Cardiac fibroblast (primary cell): Measurements from ENCODE around the gene DISP2.

Experiments
- DNase-seq, 2 donors: peaks; one replicate each; pipeline versions ENCODE4 v3.0.0 to v3.0.0-alpha.2; 2010; ENCODE audit warnings: low read depth in 2 of 2
- H3K4me3 ChIP-seq, 2 donors: replicated peaks in 1 of 2; 1 replicate in 1 of 2; 2 replicates in 1 of 2; pipeline ENCODE4 v1.5.1; 2011; ENCODE audit warnings: low read depth in 2 of 2, low read length in 2 of 2, mild to moderate bottlenecking in 2 of 2, moderate library complexity in 1 of 2
- CTCF ChIP-seq: IDR thresholded peaks from one replicate; pipeline ENCODE4 v1.5.1; 2011; ENCODE audit warnings: low read depth, mild to moderate bottlenecking, low read length, inconsistent platforms

The DISP2 gene

GRCh38 chr15:40405501-40406381 lies 47.7 kb downstream of the DISP2 start, which contains the start of gene IVD:
Gene IVD, plus strand, starts transcription at chr15:40405795. Its CDS starts 33 bp downstream, at chr15:40405828.
- peak within 1 kb of the TSS; percentile 94 for H3K4me3 ChIP-seq
- TF ChIP-seq CTCF = no peak
- peak; percentile 95 to 97 for DNase-seq

GRCh38 chr15:40407330-40407990 lies 49.4 kb downstream of the DISP2 start:
- no peak overlapping the region for H3K4me3 ChIP-seq
- no peak for TF ChIP-seq CTCF
- no peak for DNase-seq

- no peak for DNase-seq
- no peak for TF ChIP-seq CTCF
Observed at GRCh38 chr15:40409366-40409765, 51.3 kb downstream of the DISP2 start.

GRCh38 chr15:40410476-40410875 lies 52.5 kb downstream of the DISP2 start:
- no peak overlapping the region for H3K4me3 ChIP-seq
- TF ChIP-seq CTCF = no peak
- DNase-seq = no peak

More at GRCh38 chr15:40409366-40409765, 51.3 kb downstream of the DISP2 start:
- H3K4me3 ChIP-seq = no peak overlapping the region

- TF ChIP-seq CTCF = no peak
- DNase-seq = no peak
Observed at GRCh38 chr15:40412095-40412759, 54.2 kb downstream of the DISP2 start.

GRCh38 chr15:40413036-40413435 lies 55.0 kb downstream of the DISP2 start:
- no peak for DNase-seq
- TF ChIP-seq CTCF = no peak
- no peak overlapping the region for H3K4me3 ChIP-seq

More at GRCh38 chr15:40412095-40412759, 54.2 kb downstream of the DISP2 start:
- H3K4me3 ChIP-seq = no peak overlapping the region
